ENCODE results near the gene PRX. TPM values are rescaled to one million over a fixed set of nuclear protein-coding genes. Genes with fewer than 3 reads are reported as not detected.

PRX gene
- total and polyA plus RNA-seq, 2 experiments from 2014 or later, result 4.2 TPM

- Histone ChIP-seq H3K27ac (ENCODE audit: low read depth) (peak overlapping the region; percentile 98), H4K20me1 (replicated peaks; ENCODE audit: insufficient read depth) (no peaks in the 10 kb centered on the region), H3K79me2 (replicated peaks; ENCODE audit: insufficient read depth) (no peaks in the 10 kb centered on the region; the same call in none of the 2 replicates), H3K4me1 (ENCODE audit: insufficient read depth) (peaks cover 17% of the 10 kb centered on the region), H3K9me2 (ENCODE audit: insufficient read depth) (no peaks in the 10 kb centered on the region), H2AFZ (no peak overlapping the region), H3K4me3 (peak overlapping the region; percentile 87; the same call in 1 of the 2 replicates), H3F3A (replicated peaks; ENCODE audit: low read depth) (0 out of 2 replicates have a peak, but pooled peaks cover 2% of the 10 kb centered on the region), H3K27me3 (ENCODE audit: insufficient read depth) (no peaks in the 10 kb centered on the region), H3K4me2 (peak overlapping the region; percentile 95), H3K36me3 (ENCODE audit: insufficient read depth) (no peaks in the 10 kb centered on the region)
- no peak for TF ChIP-seq CTCF (conservative IDR thresholded peaks at IDR 0.05; ENCODE audit: low read depth in 2 of 2)
- no peak overlapping the region for H3K27ac Mint-ChIP-seq
- peaks cover 21% of the 10 kb centered on the region for H3K4me1 Mint-ChIP-seq
- H3K36me3 Mint-ChIP-seq (ENCODE audit: low read depth), result peaks cover 12% of the 10 kb centered on the region
- peaks cover 3% of the 10 kb centered on the region; the same call in 1 of the 3 replicates for H3K9me3 Mint-ChIP-seq
- peak overlapping the region; percentile 73; the same call in 2 of the 3 replicates for H3K4me3 Mint-ChIP-seq
- H3K27me3 Mint-ChIP-seq (ENCODE audit: insufficient read depth, low read depth, poor library complexity), result peaks cover 11% of the 10 kb centered on the region
- no peak for DNase-seq (ENCODE audit: low spot score)
- no peak for ATAC-seq
Observed at GRCh38 chr19:40421993-40422747, 9.0 kb upstream of the PRX start.

- DNase-seq (ENCODE audit: low spot score) (peak; percentile 92), ATAC-seq (peak; percentile 66)
- Histone ChIP-seq H2AFZ (peak overlapping the region; percentile 95), H4K20me1 (replicated peaks; ENCODE audit: insufficient read depth) (no peaks in the 10 kb centered on the region), H3K9me2 (ENCODE audit: insufficient read depth) (no peaks in the 10 kb centered on the region), H3K4me2 (peak overlapping the region; percentile 95), H3K4me3 (peak overlapping the region; percentile 87), H3F3A (replicated peaks; ENCODE audit: low read depth) (no peaks in the 10 kb centered on the region), H3K27ac (ENCODE audit: low read depth) (peak overlapping the region; percentile 98), H3K27me3 (ENCODE audit: insufficient read depth) (no peaks in the 10 kb centered on the region), H3K4me1 (ENCODE audit: insufficient read depth) (peaks cover 17% of the 10 kb centered on the region), H3K36me3 (ENCODE audit: insufficient read depth) (no peaks in the 10 kb centered on the region), H3K79me2 (replicated peaks; ENCODE audit: insufficient read depth) (no peaks in the 10 kb centered on the region; the same call in none of the 2 replicates)
- Mint-ChIP-seq H3K4me1 (peaks cover 25% of the 10 kb centered on the region), H3K9me3 (peaks cover 3% of the 10 kb centered on the region; the same call in 1 of the 3 replicates), H3K36me3 (ENCODE audit: low read depth) (peaks cover 12% of the 10 kb centered on the region), H3K4me3 (peak overlapping the region; percentile 73), H3K27ac (peak overlapping the region; percentile 93), H3K27me3 (ENCODE audit: insufficient read depth, low read depth, poor library complexity) (peaks cover 10% of the 10 kb centered on the region)
- no peak for TF ChIP-seq ZNF331 (CRISPR knock-in tag; IDR thresholded peaks at IDR 0.05; ENCODE audit: low read depth)
- TF ChIP-seq CREB1 (CRISPR knock-in tag; IDR thresholded peaks at IDR 0.05; ENCODE audit: low read depth), result 0 out of 2 replicates have a peak, but pooled peaks have one; percentile 24
- TF ChIP-seq STAT1 (IDR thresholded peaks at IDR 0.05; ENCODE audit: unreplicated experiment), result no peak
- no peak for TF ChIP-seq ZNF114 (CRISPR knock-in tag; IDR thresholded peaks at IDR 0.05)
- TF ChIP-seq ETS1 (IDR thresholded peaks at IDR 0.05), result no peak; the same call in 1 of the 2 replicates
- peak; percentile 80 for TF ChIP-seq POLR2AphosphoS5 (IDR thresholded peaks at IDR 0.05; ENCODE audit: low read depth)
- peak; percentile 87 to 94 for TF ChIP-seq CTCF (conservative IDR thresholded peaks at IDR 0.05; ENCODE audit: low read depth in 2 of 2)
Observed at GRCh38 chr19:40420766-40421765, 7.9 kb upstream of the PRX start.
